NCI-H2196 (cell line): Measurements from ENCODE around the gene ZER1.
"Not testable (repeated sequence)": the region's sequence is repeated elsewhere in the genome, so short reads cannot be mapped to it uniquely, and the experiment has no call there.

Experiments used
- DNase-seq: peaks from one replicate; lab custom pipeline; 2025; ENCODE audit not compliant: unreplicated experiment; lab: John Stamatoyannopoulos, UW

ZER1 gene

GRCh38 chr9:128788445-128788844 is 16.7 kb upstream of the ZER1 start:
- no peak for DNase-seq

- DNase-seq: no peak
Observed at GRCh38 chr9:128787659-128788058, 15.9 kb upstream of the ZER1 start.

- peak; percentile 83 for DNase-seq
Observed at GRCh38 chr9:128786681-128787601, 15.2 kb upstream of the ZER1 start, which contains the start of gene TBC1D13. Gene TBC1D13 (plus strand): TSS chr9:128787253. CDS start chr9:128787354, 101 bp downstream.

- no peak for DNase-seq
Observed at GRCh38 chr9:128785427-128785826, 13.7 kb upstream of the ZER1 start.

GRCh38 chr9:128782669-128783068 is 10.9 kb upstream of the ZER1 start:
- no peak for DNase-seq

- no peak for DNase-seq
Observed at GRCh38 chr9:128781187-128782070, 9.7 kb upstream of the ZER1 start.

- DNase-seq: not testable (repeated sequence)
Observed at GRCh38 chr9:128780093-128780492, 8.4 kb upstream of the ZER1 start.

- no peak for DNase-seq
Observed at GRCh38 chr9:128774804-128775203, 3.1 kb upstream of the ZER1 start.

- no peak for DNase-seq
Observed at GRCh38 chr9:128773049-128773448, 1.3 kb upstream of the ZER1 start.

GRCh38 chr9:128771094-128771721 is 519 bp downstream of the ZER1 start:
- no peak for DNase-seq

GRCh38 chr9:128770286-128771030 is 1.3 kb downstream of the ZER1 start:
- DNase-seq: no peak

- no peak for DNase-seq
Observed at GRCh38 chr9:128768606-128769005, 3.1 kb downstream of the ZER1 start.

GRCh38 chr9:128765499-128765898 is 6.2 kb downstream of the ZER1 start:
- no peak for DNase-seq

- no peak for DNase-seq
Observed at GRCh38 chr9:128764361-128764760, 7.4 kb downstream of the ZER1 start.

GRCh38 chr9:128762671-128763449 is 8.9 kb downstream of the ZER1 start:
- DNase-seq: no peak

- DNase-seq: no peak
Observed at GRCh38 chr9:128757602-128758001, 14.1 kb downstream of the ZER1 start.

- DNase-seq: no peak
Observed at GRCh38 chr9:128753627-128754026, 18.1 kb downstream of the ZER1 start.

GRCh38 chr9:128750926-128751595 is 20.7 kb downstream of the ZER1 start:
- DNase-seq: no peak

GRCh38 chr9:128747241-128747640 is 24.5 kb downstream of the ZER1 start:
- no peak for DNase-seq
